GM18502 (cell line): Measurements from ENCODE around the gene PAF1.

Experiments
- ATAC-seq: cut with Tn5 transposase; IDR thresholded peaks from one replicate; pipeline ENCODE4 v1.9.1; 2021; ENCODE audit warnings: mild to moderate bottlenecking; ENCODE audit not compliant: unreplicated experiment, poor library complexity

PAF1 gene

DNA sequence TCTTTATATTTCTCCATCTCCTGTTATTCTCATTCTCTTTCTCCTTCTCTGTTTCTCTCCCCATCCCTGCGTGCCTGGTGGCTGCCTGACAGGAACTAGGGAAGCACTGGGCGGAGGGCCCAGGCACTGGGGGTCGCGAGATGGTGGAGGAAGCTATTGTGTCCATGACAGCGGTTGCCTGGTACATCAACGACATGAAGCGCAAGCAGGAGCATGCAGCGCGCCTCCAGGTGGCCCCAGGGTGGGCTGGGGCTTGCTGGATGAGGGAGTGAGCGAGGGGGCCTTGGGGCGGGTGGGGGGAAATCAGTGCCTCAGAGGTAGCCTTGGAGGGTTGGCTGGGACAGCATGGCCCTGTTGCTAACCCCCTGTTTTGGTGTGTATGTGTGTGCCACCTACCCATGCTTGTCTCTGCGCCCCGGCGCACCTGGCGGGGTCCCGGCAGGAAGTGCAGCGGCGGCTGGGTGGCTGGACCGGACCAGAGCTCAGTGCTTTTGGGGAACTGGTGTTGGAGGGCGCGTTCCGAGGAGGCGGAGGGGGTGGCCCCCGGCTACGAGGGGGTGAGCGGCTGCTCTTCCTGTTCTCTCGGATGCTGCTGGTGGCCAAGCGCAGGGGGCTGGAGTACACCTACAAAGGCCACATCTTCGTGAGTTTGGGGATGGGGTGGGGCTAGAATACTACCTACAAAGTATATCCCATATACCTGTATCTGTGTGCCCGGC lies 26.7 kb upstream of the PAF1 start:
- ATAC-seq: no peak

DNA sequence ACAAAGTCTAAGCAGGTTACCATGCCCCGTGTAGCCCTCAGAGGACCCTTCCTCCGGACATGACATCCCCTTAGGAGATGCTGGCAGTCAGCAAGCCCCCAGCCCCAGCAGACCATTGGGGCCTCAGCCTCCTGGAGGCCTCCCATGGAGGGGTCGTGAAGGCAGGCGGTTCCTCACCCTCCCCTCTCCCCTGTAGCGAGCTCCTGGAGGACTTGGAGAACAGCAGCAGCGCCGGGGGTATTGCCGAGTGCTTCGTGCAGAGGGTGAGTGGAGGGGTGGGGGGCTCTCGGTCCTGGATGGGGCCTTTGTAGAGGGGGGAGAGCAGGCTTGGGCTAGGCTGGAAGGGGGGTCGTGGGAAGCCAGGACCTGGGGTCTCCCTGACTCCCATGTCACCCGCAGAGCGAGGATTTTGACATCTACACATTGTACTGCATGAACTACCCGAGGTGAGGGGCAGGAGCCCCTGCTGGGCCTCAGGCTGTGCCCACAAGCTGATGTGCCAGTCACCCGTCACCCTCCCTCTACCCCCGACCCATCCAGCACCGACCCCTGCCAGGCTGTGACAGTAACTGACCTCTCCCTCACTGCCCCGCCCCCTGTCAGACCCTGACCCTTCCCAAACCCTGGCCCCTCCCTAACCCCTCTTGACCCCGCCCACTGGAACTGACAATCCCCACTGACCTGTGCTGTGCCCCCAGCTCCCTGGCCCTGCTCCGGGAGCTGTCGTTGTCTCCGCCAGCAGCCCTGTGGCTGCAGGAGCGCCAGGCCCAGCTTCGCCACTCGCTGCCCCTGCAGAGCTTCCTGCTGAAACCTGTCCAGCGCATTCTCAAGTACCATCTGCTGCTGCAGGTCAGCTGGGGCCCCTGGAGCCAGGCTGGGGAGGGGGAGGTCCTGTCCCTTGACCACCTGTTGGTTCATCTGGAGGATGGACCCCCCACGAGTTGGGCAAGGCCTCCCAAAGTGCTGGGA lies 25.5 kb upstream of the PAF1 start:
- ATAC-seq: no peak

DNA sequence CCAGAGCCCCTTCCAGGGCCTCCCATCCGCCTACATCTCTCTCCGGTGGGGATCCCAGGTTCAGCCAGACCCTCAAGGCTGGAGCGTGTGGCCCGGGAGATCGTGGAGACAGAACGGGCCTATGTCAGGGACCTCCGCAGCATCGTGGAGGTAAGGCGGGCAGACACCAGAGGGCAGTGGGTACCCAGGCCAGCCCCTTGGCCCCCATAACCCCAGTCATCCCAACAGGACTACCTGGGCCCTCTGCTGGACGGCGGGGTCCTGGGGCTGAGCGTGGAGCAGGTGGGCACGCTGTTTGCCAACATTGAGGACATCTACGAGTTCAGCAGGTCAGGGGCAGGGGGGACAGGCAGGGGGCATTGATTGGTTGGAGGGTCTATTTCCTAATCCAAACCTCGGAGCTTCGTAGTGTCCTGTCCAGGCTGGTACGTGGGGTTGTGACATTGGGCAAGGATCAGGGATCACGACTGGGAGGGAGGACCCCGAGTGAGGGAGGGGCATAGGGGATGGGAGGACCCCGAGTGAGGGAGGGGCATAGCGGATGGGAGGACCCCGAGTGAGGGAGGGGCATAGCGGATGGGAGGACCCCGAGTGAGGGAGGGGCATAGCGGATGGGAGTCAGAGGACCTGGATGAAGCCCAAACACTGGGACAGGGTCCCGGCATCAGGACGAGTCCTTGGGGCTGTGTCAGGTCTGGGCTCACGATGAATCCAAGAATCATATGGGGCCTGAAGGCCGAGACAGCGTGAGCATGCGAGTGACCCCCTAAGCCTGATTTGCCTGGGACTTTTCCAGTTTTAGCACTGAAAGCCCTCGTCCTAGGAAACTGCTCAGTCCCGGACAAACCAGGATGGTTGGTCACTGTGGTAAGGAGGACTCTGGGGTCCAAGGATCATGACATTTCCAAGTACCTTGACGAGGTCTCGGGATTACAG lies 24.5 kb upstream of the PAF1 start:
- ATAC-seq: no peak

DNA sequence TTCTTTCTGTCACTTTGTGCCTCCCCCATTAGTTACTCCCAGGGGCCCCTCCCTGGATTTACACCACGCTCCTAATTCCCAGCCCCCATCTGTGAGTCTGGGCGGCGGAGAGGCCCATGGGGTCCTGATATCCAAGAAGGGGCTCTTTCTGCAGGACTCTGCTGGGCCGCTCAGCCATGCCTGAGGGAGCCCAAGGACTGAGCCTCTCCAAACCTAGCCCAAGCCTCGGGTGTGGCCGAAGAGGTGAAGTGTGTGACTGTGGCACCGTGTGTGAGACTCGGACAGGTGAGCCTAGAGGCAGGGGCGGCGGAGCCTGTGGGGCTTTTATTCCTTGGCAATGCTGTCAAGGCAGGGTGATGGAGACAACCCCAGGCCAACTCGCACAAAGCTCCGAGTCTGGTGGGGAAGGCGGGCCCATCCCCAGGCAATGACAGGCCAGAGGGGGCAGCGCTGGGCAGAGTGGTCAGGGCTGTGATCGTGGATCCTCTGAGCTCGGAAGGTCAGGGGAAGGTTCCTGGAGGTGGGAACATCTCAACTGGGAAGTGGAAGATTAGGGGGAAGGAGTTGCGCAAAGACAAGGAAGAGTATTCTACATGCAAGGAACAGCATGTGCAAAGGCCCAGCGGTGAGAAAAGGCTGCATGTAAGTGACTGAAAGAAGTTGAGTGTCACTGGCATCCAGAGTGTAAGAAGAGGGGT lies 23.2 kb upstream of the PAF1 start:
- ATAC-seq: no peak

DNA sequence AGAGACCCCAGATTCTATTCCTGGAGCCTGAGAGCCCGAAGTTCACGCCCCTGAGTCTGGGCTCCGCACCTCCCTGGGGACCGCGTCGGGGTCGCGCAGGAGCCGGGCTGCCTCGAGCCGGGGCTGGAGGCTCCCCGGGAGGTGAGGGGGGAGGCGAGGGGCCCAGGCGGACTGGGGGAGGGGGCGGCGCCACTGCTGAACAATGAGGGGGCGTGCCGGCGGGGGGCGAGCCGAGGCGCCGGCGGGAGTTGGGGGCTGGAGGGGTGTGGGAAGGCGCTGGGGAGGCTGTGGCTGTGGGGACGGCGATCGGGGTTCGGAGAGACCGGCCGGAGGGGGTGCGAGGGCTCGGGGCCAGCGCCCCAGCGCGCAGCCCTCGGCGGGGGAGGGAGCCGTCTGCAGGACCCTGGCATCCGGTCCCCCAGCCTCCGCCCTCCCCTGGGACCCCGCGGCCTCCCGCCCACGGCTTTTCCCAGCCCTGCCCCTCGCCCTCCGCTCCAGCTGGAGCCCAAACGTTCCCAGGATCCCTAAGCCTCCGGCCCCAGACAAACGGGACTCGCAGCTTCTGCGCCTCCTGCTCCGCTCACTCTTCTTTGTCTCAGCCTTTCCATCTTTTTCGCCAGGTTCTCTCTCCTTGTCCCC lies 22.5 kb upstream of the PAF1 start:
- no peak for ATAC-seq

DNA sequence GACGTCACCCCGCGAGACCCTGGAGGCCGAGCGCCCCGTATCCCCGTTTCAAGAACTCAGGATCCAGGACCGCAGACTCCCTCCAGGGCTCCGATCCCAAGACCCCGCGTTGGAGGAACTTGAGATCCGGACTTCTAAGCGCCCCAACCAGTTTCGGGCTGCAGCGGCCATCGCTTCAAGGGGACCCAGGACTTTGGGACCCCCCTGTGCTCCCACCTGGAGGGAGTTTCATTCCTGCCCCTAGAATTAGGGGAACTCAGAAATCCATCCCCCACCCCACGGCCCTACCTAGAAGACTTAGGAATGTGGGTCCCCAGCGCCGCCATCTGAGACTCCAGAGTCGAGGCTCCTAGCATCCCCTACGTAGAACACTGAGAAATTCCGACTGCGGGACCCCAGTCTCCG lies 22.0 kb upstream of the PAF1 start:
- no peak for ATAC-seq

DNA sequence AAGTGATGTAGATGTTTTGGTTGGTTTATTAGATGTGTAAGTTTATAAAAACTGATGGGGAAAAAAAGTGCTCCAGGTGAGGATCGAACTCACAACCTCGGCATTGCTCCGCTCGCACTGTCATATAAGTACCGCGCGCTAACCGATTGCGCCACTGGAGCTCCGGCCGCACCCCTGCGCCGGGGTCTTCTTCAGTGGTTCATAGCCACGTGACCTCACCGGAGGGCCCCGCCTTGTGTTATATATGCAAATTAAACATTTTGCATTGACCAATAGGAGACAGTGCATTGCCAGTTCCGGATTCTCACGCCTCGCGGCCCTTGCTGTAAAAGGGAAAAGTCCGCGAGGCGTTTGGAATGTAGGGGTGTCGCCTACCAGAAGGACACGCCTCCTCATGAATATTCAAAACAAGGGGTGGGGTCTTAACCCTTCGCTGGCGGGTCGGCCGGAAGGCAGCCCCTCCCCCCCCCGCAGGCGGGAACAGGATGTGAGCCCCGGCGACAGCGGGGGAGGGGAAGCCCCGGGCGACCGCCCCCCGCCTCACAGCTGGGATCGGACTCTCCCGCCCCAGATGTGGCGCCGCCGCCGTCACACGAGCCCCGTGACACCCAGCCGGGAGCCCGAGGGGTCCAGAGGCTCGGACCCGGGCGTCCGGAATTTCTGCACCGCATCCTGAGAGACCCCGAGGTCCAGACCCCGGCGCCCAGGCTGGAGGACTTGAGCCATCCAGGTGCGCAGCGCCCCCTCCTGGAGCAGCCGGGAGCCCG lies 21.4 kb upstream of the PAF1 start, which contains the start of gene PLEKHG2:
PLEKHG2 (plus strand) TSS at position 570 of the 767 bp plus-strand sequence. CDS start 1,418 bp downstream, outside the sequence.
- ATAC-seq: peak; percentile 53

DNA sequence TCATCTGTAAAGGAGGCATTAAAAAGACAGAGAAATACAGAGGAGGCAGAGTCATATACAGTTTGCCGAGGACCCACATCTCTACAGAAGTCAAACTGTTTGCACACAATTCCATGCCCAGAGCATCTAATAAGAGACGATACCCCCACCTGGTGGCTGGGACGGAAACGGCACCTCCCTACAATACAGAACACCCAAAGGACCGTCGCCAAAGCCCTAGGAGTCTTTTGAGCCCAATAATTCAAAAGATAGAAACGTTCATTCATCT lies 20.9 kb upstream of the PAF1 start:
- ATAC-seq: peak; percentile 25

DNA sequence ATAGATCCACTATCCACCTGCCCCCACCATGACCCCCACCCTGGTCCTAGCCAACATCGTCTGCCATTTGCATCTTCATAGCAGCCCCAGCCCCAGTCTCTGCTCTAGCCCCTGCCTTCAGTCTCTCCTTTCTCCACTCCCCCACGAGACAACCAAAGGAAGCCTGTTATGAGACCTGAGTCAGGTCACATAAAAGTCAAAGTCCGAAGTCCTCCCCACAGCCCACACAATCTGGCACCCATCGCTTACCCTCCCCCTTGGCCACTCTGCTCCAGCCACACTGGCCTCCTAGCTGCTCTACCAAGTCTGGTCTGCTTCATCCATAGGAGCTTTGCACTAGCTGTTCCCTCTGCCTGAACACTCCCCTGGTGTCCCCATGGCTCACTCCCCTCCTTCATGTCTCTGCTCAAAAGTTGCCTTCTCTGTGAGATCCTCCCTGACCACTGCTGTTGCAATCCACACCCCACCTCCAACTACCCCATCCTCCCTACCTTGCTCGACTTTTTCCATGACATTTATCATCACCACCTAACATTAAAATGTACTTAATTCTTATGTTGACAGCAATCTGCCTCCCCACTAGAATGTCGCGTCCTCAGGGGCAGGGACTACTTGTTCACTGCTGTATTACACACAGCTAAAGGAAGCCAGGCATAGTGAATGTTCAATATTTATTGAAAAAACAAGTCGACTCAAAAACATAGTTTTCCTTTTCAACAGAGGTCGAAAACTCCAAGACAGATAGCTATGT lies 20.4 kb upstream of the PAF1 start:
- ATAC-seq: no peak

DNA sequence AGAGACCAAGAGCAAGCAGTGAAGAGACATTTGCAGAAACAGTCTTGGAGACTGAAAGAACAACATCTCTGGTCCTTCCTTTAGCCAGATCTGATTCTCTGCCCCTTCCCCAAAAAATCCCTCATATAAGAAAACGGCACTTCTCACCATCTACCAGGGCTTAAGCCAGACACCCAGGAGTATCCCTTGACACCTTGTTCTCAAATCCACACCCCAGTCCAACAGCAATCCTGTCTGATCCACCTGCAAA lies 19.9 kb upstream of the PAF1 start:
- no peak for ATAC-seq

DNA sequence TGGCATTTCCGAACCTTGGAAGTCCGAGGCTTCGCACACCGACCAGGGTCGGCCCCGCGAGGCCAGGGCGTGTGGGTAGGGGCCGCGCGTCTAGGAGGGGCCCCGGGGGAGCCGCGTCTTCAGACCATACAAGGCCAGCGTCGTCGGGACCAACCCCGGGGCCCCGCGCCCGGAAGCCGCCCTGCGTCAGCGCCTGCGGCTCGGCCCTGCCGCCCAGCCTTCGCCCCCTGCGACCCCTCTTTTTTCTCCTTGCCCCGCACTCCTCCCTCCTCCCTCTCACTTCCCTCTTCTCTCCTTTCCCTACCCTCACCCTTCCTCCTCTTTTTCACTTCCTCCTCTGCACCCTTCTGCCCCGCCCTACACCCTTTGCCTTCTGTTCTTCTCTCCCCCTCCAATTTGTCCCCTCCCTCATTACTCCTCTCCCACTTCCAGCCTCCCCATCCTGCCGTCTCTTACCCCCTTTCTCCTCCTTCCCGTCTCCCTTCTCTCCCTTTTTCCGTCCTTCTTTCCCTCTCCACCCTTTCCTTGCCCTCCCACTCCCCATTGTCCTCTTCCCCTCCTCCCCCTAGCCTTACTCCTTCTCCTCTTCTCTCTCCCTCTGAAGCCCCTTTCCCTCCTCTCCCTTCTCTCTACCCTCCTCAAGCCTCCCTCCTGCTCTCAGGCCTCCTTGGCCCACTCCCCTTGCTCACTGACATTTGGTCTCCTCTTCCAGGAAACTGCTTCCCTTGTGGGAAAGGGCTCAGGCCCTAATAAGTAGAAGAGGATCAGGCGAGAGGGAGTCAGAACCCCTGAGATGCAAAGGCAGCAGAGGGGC lies 19.3 kb upstream of the PAF1 start:
- ATAC-seq: peak; percentile 24

DNA sequence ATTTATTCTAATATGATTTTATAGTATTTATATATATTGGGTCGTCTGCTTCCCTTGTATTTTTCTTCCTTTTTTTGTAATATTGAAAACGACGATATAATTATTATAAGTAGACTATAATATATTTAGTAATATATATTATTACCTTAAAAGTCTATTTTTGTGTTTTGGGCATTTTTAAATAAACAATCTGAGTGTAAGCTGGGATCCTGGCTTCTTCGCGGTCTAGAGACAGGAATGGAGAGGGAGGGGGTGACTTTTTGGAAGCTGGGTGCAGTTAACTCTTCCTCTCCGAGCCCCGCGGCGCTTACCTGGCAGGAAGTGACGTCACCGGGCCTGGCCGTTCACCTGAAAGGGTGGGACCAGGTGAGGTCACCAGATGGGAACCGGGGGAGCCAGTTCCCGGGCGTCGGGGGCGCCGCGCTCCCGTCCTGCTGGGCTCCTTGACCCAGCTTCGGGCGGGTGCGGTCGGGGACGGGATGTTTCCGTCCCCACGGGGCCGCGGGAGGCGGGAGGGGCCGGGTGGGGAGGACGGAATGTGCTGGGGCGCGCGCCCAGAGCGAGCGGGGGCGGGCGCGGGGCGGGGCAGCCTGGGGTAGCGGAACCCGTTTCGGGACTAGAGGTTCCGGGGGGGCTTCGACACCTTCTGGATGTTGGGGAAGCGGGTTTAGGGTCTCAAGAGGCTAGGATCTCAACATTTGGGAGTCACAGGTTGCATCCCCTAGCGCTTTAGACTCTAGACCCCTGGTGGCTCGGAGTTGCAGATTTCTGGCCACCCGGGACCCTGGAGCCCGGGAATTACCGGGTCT lies 18.5 kb upstream of the PAF1 start:
- no peak for ATAC-seq

DNA sequence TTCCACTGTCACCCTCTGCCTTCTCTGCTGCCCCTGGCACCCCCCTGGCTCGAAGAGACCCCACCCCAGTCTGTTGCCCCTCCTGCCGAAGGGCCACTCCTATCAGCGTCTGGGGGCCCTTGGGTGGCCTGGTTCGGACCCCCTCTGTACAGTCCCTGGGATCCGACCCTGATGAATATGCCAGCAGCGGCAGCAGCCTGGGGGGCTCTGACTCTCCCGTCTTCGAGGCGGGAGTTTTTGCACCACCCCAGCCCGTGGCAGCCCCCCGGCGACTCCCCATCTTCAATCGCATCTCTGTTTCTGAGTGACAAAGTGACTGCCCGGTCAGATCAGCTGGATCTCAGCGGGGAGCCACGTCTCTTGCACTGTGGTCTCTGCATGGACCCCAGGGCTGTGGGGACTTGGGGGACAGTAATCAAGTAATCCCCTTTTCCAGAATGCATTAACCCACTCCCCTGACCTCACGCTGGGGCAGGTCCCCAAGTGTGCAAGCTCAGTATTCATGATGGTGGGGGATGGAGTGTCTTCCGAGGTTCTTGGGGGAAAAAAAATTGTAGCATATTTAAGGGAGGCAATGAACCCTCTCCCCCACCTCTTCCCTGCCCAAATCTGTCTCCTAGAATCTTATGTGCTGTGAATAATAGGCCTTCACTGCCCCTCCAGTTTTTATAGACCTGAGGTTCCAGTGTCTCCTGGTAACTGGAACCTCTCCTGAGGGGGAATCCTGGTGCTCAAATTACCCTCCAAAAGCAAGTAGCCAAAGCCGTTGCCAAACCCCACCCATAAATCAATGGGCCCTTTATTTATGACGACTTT lies 17.7 kb upstream of the PAF1 start:
- no peak for ATAC-seq

DNA sequence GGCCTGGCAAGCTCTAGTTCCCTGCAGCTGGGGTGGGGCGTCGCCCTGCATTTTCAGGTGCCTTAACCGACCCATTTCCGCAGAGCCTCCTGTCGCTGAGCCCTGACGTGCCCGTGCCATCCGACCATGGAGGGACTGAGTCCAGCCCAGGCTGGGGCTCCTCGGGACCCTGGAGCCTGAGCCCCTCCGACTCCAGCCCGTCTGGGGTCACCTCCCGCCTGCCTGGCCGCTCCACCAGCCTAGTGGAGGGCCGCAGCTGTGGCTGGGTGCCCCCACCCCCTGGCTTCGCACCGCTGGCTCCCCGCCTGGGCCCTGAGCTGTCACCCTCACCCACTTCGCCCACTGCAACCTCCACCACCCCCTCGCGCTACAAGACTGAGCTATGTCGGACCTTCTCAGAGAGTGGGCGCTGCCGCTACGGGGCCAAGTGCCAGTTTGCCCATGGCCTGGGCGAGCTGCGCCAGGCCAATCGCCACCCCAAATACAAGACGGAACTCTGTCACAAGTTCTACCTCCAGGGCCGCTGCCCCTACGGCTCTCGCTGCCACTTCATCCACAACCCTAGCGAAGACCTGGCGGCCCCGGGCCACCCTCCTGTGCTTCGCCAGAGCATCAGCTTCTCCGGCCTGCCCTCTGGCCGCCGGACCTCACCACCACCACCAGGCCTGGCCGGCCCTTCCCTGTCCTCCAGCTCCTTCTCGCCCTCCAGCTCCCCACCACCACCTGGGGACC lies 16.9 kb upstream of the PAF1 start:
- ATAC-seq: no peak

DNA sequence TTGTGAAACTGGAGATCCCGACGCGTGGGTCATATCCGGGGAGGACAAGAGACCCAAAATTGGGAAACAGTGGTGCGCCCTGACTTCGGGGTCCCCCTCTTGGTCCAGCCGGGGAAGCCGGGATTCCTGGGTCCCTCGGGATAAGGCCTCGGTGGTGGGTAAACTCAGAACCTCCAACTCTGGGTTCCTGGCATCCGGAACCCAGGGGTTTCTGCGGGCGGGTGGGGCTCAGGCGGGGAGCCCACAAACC lies 16.4 kb upstream of the PAF1 start:
- ATAC-seq: no peak
